MM.1S (cell line): ENCODE results near the gene CASTOR1.

Experiments
- DNase-seq: peaks from one replicate; pipeline ENCODE4 v3.0.0-alpha.2; 2015
- H2AFZ ChIP-seq: fragments of 300-600 bp; sonication (generic); 2 replicates; pipeline ENCODE4 v1.6.0; 2016; ENCODE audit warnings: antibody characterized with exemption, low read length
- H3F3A ChIP-seq: fragments of 300-600 bp; sonication (generic); 2 replicates; pipeline ENCODE4 v1.6.1; 2016; ENCODE audit warnings: mild to moderate bottlenecking, antibody characterized with exemption, low read length, moderate library complexity, mixed read lengths; ENCODE audit not compliant: insufficient read depth
- H3K27ac ChIP-seq: fragments of 300-600 bp; sonication (generic); 2 replicates; pipeline ENCODE4 v1.5.1; 2016; ENCODE audit warnings: mild to moderate bottlenecking, low read length
- H3K27me3 ChIP-seq: fragments of 300-600 bp; sonication (generic); replicated peaks from 2 replicates; pipeline ENCODE4 v1.6.0; 2016; ENCODE audit warnings: low read length; ENCODE audit not compliant: insufficient read depth
- H3K36me3 ChIP-seq: fragments of 300-600 bp; sonication (generic); replicated peaks from 2 replicates; pipeline ENCODE4 v1.6.1; 2016; ENCODE audit warnings: mild to moderate bottlenecking, low read length, mixed read lengths; ENCODE audit not compliant: insufficient read depth
- H3K4me1 ChIP-seq: fragments of 300-600 bp; sonication (generic); 2 replicates; pipeline ENCODE4 v1.6.1; 2016; ENCODE audit warnings: low read length, mixed read lengths
- H3K4me2 ChIP-seq: fragments of 300-600 bp; sonication (generic); 2 replicates; pipeline ENCODE4 v1.6.0; 2016; ENCODE audit warnings: low read depth, low read length
- H3K4me3 ChIP-seq: fragments of 300-600 bp; sonication (generic); 2 replicates; pipeline ENCODE4 v1.5.1; 2016; ENCODE audit warnings: low read length, mixed read lengths
- H3K79me2 ChIP-seq: fragments of 300-600 bp; sonication (generic); 2 replicates; pipeline ENCODE4 v1.6.1; 2016; ENCODE audit warnings: mixed run types, low read length, mixed read lengths
- H3K9ac ChIP-seq: fragments of 300-600 bp; sonication (generic); 2 replicates; pipeline ENCODE4 v1.6.1; 2016; ENCODE audit warnings: low read length, mixed read lengths
- H3K9me2 ChIP-seq: fragments of 300-600 bp; sonication (generic); replicated peaks from 2 replicates; pipeline ENCODE4 v1.6.1; 2016; ENCODE audit warnings: mild to moderate bottlenecking, low read length, mixed read lengths; ENCODE audit not compliant: insufficient read depth
- H3K9me3 ChIP-seq: fragments of 300-600 bp; sonication (generic); replicated peaks from 2 replicates; pipeline ENCODE4 v1.6.1; 2016; ENCODE audit warnings: mild to moderate bottlenecking, low read length, mixed read lengths; ENCODE audit not compliant: insufficient read depth
- H4K20me1 ChIP-seq: fragments of 300-600 bp; sonication (generic); 2 replicates; pipeline ENCODE4 v1.6.1; 2016; ENCODE audit warnings: mild to moderate bottlenecking, low read length, moderate library complexity, mixed read lengths; ENCODE audit not compliant: insufficient read depth
- CTCF ChIP-seq: fragments of 300-600 bp; sonication (generic); IDR thresholded peaks from 2 replicates; pipeline ENCODE4 v1.5.1; 2016; ENCODE audit warnings: antibody characterized with exemption, low read length, mixed read lengths
- EZH2 ChIP-seq: fragments of 300-600 bp; sonication (generic); optimal IDR thresholded peaks from 2 replicates; pipeline ENCODE3; 2017; ENCODE audit warnings: low read depth, mild to moderate bottlenecking, antibody characterized with exemption, low read length, mixed read lengths
- EZH2phosphoT487 ChIP-seq: fragments of 300-600 bp; sonication (generic); IDR thresholded peaks from 2 replicates; pipeline ENCODE4 v1.6.1; 2018; ENCODE audit warnings: antibody characterized with exemption, low read length

Gene CASTOR1

GRCh38 chr22:30305906-30306626 is 16.8 kb upstream of the CASTOR1 start:
- no peaks in the 10 kb centered on the region for H3K27me3 ChIP-seq
- no peaks in the 10 kb centered on the region for H3K36me3 ChIP-seq
- peak overlapping the region; percentile 19; the same call in 1 of the 2 replicates for H2AFZ ChIP-seq
- H3K4me3 ChIP-seq, result peak overlapping the region; percentile 41
- no peaks in the 10 kb centered on the region for H3K9me3 ChIP-seq
- H3F3A ChIP-seq, result peaks cover 31% of the 10 kb centered on the region
- no peaks in the 10 kb centered on the region for H3K9me2 ChIP-seq
- peak overlapping the region; percentile 87 for H3K4me2 ChIP-seq
- H3K9ac ChIP-seq, result peak overlapping the region; percentile 48
- TF ChIP-seq CTCF, result no peak
- TF ChIP-seq EZH2, result no peak
- TF ChIP-seq EZH2phosphoT487, result no peak
- H3K27ac ChIP-seq, result peak overlapping the region; percentile 76
- H3K4me1 ChIP-seq, result peaks cover 79% of the 10 kb centered on the region
- peak; percentile 59 for DNase-seq
- H3K79me2 ChIP-seq, result peaks cover 48% of the 10 kb centered on the region
- H4K20me1 ChIP-seq, result no peaks in the 10 kb centered on the region

- peaks cover 73% of the 10 kb centered on the region for H3K4me1 ChIP-seq
- no peaks in the 10 kb centered on the region for H3K36me3 ChIP-seq
- H3F3A ChIP-seq, result peaks cover 29% of the 10 kb centered on the region
- H3K9me2 ChIP-seq, result no peaks in the 10 kb centered on the region
- no peak for TF ChIP-seq CTCF
- TF ChIP-seq EZH2phosphoT487, result no peak
- TF ChIP-seq EZH2, result no peak
- peak; percentile 82 for DNase-seq
- no peaks in the 10 kb centered on the region for H3K27me3 ChIP-seq
- H3K27ac ChIP-seq, result peak overlapping the region; percentile 76
- H3K4me2 ChIP-seq, result peak overlapping the region; percentile 87
- no peaks in the 10 kb centered on the region for H4K20me1 ChIP-seq
- no peaks in the 10 kb centered on the region for H3K9me3 ChIP-seq
- H3K79me2 ChIP-seq, result peaks cover 44% of the 10 kb centered on the region
- peak overlapping the region; percentile 44 for H2AFZ ChIP-seq
- H3K9ac ChIP-seq, result peak overlapping the region; percentile 48
- H3K4me3 ChIP-seq, result peak overlapping the region; percentile 41
These were observed 16.2 kb upstream of the CASTOR1 start for GRCh38 chr22:30305519-30305905.

GRCh38 chr22:30304495-30305244 is 15.4 kb upstream of the CASTOR1 start:
- Histone ChIP-seq H3K27ac (peak overlapping the region; percentile 76; the same call in 1 of the 2 replicates), H3K9ac (0 out of 2 replicates have a peak overlapping the region, but pooled peaks have one; percentile 48), H3F3A (peaks cover 21% of the 10 kb centered on the region), H3K9me2 (no peaks in the 10 kb centered on the region), H4K20me1 (no peaks in the 10 kb centered on the region), H3K36me3 (no peaks in the 10 kb centered on the region), H3K4me2 (peak overlapping the region; percentile 87), H3K9me3 (no peaks in the 10 kb centered on the region), H3K4me1 (peaks cover 65% of the 10 kb centered on the region), H2AFZ (no peak overlapping the region), H3K4me3 (no peak overlapping the region), H3K79me2 (peaks cover 44% of the 10 kb centered on the region), H3K27me3 (no peaks in the 10 kb centered on the region)
- no peak for TF ChIP-seq EZH2
- no peak for TF ChIP-seq CTCF
- no peak for TF ChIP-seq EZH2phosphoT487
- DNase-seq, result no peak
